Measurements from ENCODE around the gene CTSC.

Gene CTSC

DNA sequence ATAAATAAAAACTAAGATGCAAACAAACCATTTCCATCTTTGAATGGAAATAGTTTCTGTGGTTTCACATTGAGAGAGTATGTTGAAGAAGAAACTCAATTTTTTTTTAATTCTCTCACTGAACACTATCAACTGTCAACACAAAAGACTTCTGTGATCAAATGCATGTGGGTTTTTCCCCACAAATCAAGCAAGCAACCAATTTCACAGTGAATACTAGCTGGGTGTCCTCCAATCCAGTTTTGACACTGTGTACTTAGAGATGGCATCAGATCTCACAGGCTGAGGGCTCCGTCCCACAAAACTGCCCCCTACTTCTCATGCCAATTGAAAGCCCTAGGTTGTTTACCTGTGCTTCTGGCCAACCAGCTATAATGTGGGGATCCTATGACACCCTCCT lies 34.5 kb downstream of the CTSC start:
- no peak overlapping the region for H3K27ac ChIP-seq (ENCODE audit: low read depth, low read length)
- H3K36me3 ChIP-seq (ENCODE audit: control insufficient read depth, insufficient read depth, low read length) = peaks cover 78% of the 10 kb centered on the region
- H3K4me3 ChIP-seq (ENCODE audit: low read depth, low read length) = no peak overlapping the region
- no peaks in the 10 kb centered on the region for H3K27me3 ChIP-seq (ENCODE audit: control insufficient read depth, insufficient read depth, low read length)
- H3K9ac ChIP-seq (ENCODE audit: low read length) = no peak overlapping the region
- 0 out of 2 replicates have a peak, but pooled peaks cover 2% of the 10 kb centered on the region for H3K9me3 ChIP-seq (ENCODE audit: control insufficient read depth, insufficient read depth, low read depth, low read length)
- peaks cover 44% of the 10 kb centered on the region for H3K4me1 ChIP-seq (ENCODE audit: control insufficient read depth, insufficient read depth, low read length)

DNA sequence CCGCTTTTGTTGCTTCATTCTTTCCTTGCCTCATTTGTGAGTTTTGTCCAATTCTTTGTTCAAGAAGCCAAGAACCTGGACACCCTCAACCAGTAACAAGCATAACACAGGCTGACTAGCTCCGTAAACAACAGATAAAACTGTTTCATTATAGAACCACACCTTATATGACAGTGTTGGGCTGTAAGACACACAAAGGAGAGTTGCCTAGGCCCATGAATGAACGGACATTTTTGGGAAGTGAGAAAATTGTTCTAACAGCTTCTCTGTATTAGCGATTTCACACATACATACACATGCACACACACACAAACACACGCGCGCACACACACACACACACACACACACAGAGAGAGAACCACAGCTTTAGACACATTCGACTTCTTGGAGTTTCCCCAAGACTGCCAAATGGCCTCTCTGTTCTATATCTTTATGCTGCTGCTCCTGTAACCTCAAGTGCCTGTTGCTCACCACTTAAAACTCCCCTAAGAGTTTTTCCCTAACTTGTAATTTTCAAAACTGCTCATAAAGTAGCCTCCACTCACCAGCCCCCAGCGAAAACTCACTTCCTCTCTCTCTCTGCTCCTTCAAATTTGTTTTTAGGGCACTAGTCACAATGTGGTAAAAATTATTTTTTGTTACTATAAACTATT lies 35.9 kb downstream of the CTSC start:
- H3K27ac ChIP-seq (ENCODE audit: low read depth, low read length) = peak overlapping the region; percentile 54
- peaks cover 38% of the 10 kb centered on the region for H3K4me1 ChIP-seq (ENCODE audit: control insufficient read depth, insufficient read depth, low read length)
- peaks cover 73% of the 10 kb centered on the region for H3K36me3 ChIP-seq (ENCODE audit: control insufficient read depth, insufficient read depth, low read length)
- H3K27me3 ChIP-seq (ENCODE audit: control insufficient read depth, insufficient read depth, low read length) = no peaks in the 10 kb centered on the region
- no peak overlapping the region for H3K9ac ChIP-seq (ENCODE audit: low read length)
- no peak overlapping the region for H3K4me3 ChIP-seq (ENCODE audit: low read depth, low read length)
- H3K9me3 ChIP-seq (ENCODE audit: control insufficient read depth, insufficient read depth, low read depth, low read length) = 0 out of 2 replicates have a peak, but pooled peaks cover 1% of the 10 kb centered on the region

DNA sequence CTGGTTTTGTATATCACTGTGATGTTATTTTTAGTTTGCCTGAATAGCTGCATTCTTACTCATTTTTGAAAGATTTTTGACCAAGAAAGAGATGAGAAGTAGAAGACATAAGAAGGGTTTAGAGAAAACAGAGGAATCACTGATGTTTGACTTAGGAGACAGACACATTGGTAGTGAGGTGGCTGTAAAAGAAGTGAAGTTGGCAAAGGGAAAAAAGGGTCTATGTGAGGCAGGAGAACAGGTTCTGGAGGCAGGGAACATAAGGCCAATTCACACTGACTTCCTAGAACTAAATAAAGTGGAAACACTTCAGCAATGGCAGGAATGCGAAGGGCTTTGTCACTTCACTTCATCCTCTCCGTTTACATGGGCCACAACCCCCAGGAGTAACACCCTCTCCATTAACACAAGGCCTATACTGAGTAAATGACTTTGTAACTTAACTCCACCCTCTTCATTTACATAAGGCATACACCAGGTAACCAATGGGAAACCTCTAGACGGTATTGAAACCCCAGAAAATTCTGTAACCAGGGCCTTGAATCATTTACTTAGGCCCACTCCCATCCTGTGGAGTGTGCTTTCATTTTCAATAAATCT lies 36.5 kb downstream of the CTSC start:
- H3K27ac ChIP-seq (ENCODE audit: low read depth, low read length) = peak overlapping the region; percentile 54
- peaks cover 72% of the 10 kb centered on the region for H3K36me3 ChIP-seq (ENCODE audit: control insufficient read depth, insufficient read depth, low read length)
- no peaks in the 10 kb centered on the region for H3K27me3 ChIP-seq (ENCODE audit: control insufficient read depth, insufficient read depth, low read length)
- H3K9ac ChIP-seq (ENCODE audit: low read length) = no peak overlapping the region
- peaks cover 36% of the 10 kb centered on the region for H3K4me1 ChIP-seq (ENCODE audit: control insufficient read depth, insufficient read depth, low read length)
- H3K9me3 ChIP-seq (ENCODE audit: control insufficient read depth, insufficient read depth, low read depth, low read length) = no peaks in the 10 kb centered on the region
- H3K4me3 ChIP-seq (ENCODE audit: low read depth, low read length) = peak overlapping the region; percentile 21; the same call in 1 of the 2 replicates

DNA sequence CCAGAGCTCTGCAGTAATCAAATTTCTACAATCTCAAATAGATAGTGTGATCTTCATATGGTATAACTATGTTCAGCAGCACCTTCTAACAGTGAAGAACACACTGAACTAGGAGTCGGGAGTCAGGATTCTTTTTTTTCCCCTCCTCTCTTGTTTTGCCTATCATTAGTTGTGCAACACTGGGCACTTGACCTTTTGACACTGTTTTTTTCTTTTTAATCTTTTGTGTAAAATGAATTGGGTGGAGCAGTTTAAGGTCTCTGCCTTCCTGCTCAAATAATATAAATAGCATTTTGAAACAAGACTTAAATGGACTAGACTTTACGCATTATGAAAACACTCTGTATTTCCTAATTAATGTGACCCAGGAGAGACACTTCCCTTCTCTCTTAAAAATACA lies 39.7 kb downstream of the CTSC start:
- peaks cover 36% of the 10 kb centered on the region for H3K4me1 ChIP-seq (ENCODE audit: control insufficient read depth, insufficient read depth, low read length)
- H3K36me3 ChIP-seq (ENCODE audit: control insufficient read depth, insufficient read depth, low read length) = peaks cover 72% of the 10 kb centered on the region
- no peaks in the 10 kb centered on the region for H3K9me3 ChIP-seq (ENCODE audit: control insufficient read depth, insufficient read depth, low read depth, low read length)
- H3K4me3 ChIP-seq (ENCODE audit: low read depth, low read length) = no peak overlapping the region
- no peak overlapping the region for H3K9ac ChIP-seq (ENCODE audit: low read length)
- H3K27ac ChIP-seq (ENCODE audit: low read depth, low read length) = no peak overlapping the region
- no peaks in the 10 kb centered on the region for H3K27me3 ChIP-seq (ENCODE audit: control insufficient read depth, insufficient read depth, low read length)

DNA sequence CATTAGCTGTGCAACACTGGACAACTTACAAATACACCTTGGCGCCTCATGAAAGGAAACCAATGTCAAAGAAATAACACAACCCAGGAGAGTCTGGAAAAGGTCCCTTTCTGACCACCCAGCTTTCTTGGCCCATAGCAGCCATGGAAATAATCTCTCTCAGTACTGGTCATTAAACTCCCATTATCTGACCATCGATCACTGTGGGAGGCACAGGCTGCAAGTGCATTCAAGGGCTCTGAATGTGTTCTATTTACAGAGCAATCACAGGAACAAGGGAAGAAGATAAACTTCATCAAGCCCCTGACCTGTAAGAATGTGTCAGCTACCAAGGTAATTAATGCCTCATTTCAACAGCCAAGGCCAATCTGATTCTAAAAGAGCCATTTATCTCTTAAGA lies 40.1 kb downstream of the CTSC start:
- Histone ChIP-seq H3K36me3 (ENCODE audit: control insufficient read depth, insufficient read depth, low read length) (peaks cover 72% of the 10 kb centered on the region), H3K9ac (ENCODE audit: low read length) (no peak overlapping the region), H3K27ac (ENCODE audit: low read depth, low read length) (no peak overlapping the region), H3K4me1 (ENCODE audit: control insufficient read depth, insufficient read depth, low read length) (peaks cover 36% of the 10 kb centered on the region), H3K27me3 (ENCODE audit: control insufficient read depth, insufficient read depth, low read length) (no peaks in the 10 kb centered on the region), H3K9me3 (ENCODE audit: control insufficient read depth, insufficient read depth, low read depth, low read length) (no peaks in the 10 kb centered on the region), H3K4me3 (ENCODE audit: low read depth, low read length) (no peak overlapping the region)

DNA sequence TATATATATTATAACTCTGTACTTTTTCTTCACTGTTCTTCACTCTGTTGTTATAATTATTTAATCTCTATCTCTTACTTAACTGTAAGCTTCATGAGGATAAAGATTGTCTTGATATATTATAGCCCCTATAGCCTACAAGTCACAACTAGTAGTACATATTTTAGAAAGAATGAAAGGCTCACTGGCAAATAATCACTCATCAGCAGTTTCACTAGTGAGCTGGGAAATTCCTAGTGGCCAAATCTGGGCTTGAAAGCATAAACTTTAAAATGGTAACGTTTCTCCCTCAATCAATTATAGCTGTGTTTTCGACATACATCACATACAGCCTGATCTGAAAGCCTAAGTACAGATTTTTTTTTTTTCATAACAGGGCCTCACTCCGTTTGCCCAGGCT lies 42.5 kb downstream of the CTSC start:
- Histone ChIP-seq H3K27ac (ENCODE audit: low read depth, low read length) (no peak overlapping the region), H3K4me1 (ENCODE audit: control insufficient read depth, insufficient read depth, low read length) (peaks cover 19% of the 10 kb centered on the region), H3K4me3 (ENCODE audit: low read depth, low read length) (no peak overlapping the region), H3K27me3 (ENCODE audit: control insufficient read depth, insufficient read depth, low read length) (no peaks in the 10 kb centered on the region), H3K9ac (ENCODE audit: low read length) (no peak overlapping the region), H3K36me3 (ENCODE audit: control insufficient read depth, insufficient read depth, low read length) (peaks cover 79% of the 10 kb centered on the region), H3K9me3 (ENCODE audit: control insufficient read depth, insufficient read depth, low read depth, low read length) (no peaks in the 10 kb centered on the region)

DNA sequence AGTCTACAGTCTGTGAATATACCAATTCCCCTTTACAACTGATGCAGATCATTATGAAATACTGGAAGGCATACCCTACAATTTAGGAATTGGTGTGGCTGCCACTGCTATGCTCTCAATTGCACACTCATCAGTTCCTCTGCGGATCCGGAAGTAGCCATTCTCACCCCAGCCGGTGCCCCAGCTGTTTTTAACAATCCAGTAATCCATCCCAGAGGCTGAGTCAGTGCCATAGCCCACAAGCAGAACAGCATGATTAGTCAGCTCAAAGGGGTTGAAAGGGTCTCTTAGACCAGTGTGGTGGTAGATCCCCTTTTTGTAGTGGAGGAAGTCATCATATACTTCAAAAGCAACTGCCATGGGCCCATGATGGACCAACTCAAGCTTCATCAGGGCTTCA lies 43.6 kb downstream of the CTSC start:
- Histone ChIP-seq H3K9me3 (ENCODE audit: control insufficient read depth, insufficient read depth, low read depth, low read length) (no peaks in the 10 kb centered on the region), H3K27ac (ENCODE audit: low read depth, low read length) (no peak overlapping the region), H3K4me3 (ENCODE audit: low read depth, low read length) (no peak overlapping the region), H3K27me3 (ENCODE audit: control insufficient read depth, insufficient read depth, low read length) (no peaks in the 10 kb centered on the region), H3K9ac (ENCODE audit: low read length) (no peak overlapping the region), H3K36me3 (ENCODE audit: control insufficient read depth, insufficient read depth, low read length) (peaks cover 77% of the 10 kb centered on the region), H3K4me1 (ENCODE audit: control insufficient read depth, insufficient read depth, low read length) (peaks cover 11% of the 10 kb centered on the region)

DNA sequence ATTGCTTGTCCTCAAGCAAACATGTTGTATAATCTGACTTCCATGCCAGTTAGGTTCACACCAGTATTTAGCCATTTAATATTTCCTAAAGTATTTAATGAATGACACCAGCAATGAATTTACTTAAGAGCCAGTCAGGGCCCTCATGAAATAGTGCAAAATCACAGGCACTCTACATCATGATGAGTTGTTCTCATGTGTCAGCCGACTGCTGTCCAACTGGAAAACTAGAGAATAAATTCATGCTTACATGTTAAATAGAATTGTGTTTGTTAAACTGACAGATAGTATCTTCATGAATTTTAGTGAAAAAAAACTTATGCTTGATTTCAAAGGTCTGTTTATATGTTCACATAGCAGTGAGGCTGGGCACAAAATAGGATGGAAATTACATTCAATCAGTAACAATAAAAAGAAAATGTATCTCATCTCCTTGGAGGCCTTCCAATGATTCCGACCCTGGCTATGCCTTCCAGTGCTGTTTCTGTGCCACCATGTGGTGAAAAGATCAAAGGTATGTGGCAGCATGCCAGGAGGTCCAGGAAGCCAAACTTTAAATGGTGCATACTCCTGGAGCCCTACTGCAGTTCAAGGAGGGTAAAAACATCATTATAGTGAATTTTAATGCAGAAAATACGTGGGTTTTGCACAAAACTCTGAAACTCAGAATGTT lies 45.2 kb downstream of the CTSC start:
- H3K4me1 ChIP-seq (ENCODE audit: control insufficient read depth, insufficient read depth, low read length) = no peaks in the 10 kb centered on the region
- H3K4me3 ChIP-seq (ENCODE audit: low read depth, low read length) = no peak overlapping the region
- H3K9ac ChIP-seq (ENCODE audit: low read length) = no peak overlapping the region
- no peak overlapping the region for H3K27ac ChIP-seq (ENCODE audit: low read depth, low read length)
- no peaks in the 10 kb centered on the region for H3K9me3 ChIP-seq (ENCODE audit: control insufficient read depth, insufficient read depth, low read depth, low read length)
- peaks cover 84% of the 10 kb centered on the region for H3K36me3 ChIP-seq (ENCODE audit: control insufficient read depth, insufficient read depth, low read length)
- H3K27me3 ChIP-seq (ENCODE audit: control insufficient read depth, insufficient read depth, low read length) = no peaks in the 10 kb centered on the region

DNA sequence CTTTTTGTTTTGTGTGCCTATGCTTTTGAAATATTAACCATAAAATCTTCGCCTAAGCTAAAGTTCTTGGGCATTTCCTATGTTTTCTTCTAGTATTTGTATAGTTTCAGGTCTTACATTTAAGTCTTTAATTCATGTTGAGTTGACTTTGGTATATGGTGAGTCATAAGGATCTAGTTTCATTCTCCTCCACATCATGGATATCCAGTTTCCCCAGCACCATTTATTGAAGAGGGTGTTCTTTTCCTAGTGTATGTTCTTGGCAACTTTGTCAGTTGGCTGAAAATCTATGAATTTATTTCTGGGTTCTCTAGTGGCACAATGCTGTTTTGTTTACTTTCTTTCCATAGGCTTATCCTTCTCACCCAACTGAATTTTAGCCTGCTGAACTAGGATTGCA lies 49.0 kb downstream of the CTSC start:
- no peaks in the 10 kb centered on the region for H3K4me1 ChIP-seq (ENCODE audit: control insufficient read depth, insufficient read depth, low read length)

DNA sequence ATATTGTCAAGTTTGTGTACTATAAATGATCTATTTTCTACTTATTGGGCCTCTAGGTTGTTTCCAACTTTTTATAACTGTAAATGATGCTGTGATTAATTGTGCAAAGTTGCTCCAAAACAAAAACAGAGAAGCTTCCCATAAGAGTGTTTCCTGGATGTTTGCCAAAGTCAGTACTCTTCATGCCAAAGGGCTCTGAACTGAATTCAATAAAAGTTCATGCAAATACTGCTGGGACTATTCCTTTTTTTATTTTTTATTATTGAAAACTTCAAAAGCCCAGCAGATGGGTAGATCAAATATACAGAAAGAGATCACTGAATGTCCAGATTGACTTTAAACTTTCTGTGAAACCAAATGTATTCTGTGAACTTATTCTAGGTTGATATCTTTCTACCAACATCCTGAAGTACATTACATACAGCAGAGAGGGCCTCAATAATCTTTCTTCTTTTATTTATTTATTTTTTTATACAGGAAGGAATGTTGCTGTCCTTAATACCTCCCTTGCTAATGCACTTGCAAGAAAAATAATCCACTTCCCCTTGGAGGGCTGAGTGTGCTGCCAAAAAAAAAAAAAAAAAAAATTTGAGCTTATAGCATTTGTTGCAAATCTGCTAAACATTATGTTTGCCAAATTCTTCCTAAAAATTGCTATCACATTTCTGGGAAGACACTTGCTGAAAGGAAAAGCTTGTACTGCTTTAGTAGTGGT lies 53.0 kb downstream of the CTSC start:
- no peak overlapping the region for H3K4me3 ChIP-seq (ENCODE audit: low read depth, low read length)
- H3K4me1 ChIP-seq (ENCODE audit: control insufficient read depth, insufficient read depth, low read length) = no peaks in the 10 kb centered on the region
- no peaks in the 10 kb centered on the region for H3K27me3 ChIP-seq (ENCODE audit: control insufficient read depth, insufficient read depth, low read length)
- no peaks in the 10 kb centered on the region for H3K9me3 ChIP-seq (ENCODE audit: control insufficient read depth, insufficient read depth, low read depth, low read length)
- peaks cover 32% of the 10 kb centered on the region for H3K36me3 ChIP-seq (ENCODE audit: control insufficient read depth, insufficient read depth, low read length)
- no peak overlapping the region for H3K27ac ChIP-seq (ENCODE audit: low read depth, low read length)
- H3K9ac ChIP-seq (ENCODE audit: low read length) = no peak overlapping the region

More for the DNA sequence above, 49.0 kb downstream of the CTSC start:
- Histone ChIP-seq H3K9ac (ENCODE audit: low read length) (no peak overlapping the region), H3K27ac (ENCODE audit: low read depth, low read length) (no peak overlapping the region), H3K9me3 (ENCODE audit: control insufficient read depth, insufficient read depth, low read depth, low read length) (no peaks in the 10 kb centered on the region), H3K36me3 (ENCODE audit: control insufficient read depth, insufficient read depth, low read length) (peaks cover 54% of the 10 kb centered on the region), H3K4me3 (ENCODE audit: low read depth, low read length) (no peak overlapping the region), H3K27me3 (ENCODE audit: control insufficient read depth, insufficient read depth, low read length) (no peaks in the 10 kb centered on the region)

Measured in HUES6 (cell line).